Measurements from ENCODE around the gene ZFTA.

ZFTA gene

GRCh38 chr11:63768237-63769041 lies at the start of gene ZFTA:
TSS of gene ZFTA (minus strand) at chr11:63768775. CDS start at chr11:63768622, 153 bp downstream.
- TF ChIP-seq MAX (IDR thresholded peaks at IDR 0.05) = peak; percentile 67
- no peak for TF ChIP-seq REST (IDR thresholded peaks at IDR 0.05; ENCODE audit: low read depth)
- TF ChIP-seq RAD21 (IDR thresholded peaks at IDR 0.05; ENCODE audit: low read depth) = peak; percentile 52; the same call in 1 of the 2 replicates
- TF ChIP-seq ZBTB7A (IDR thresholded peaks at IDR 0.05; ENCODE audit: low read depth) = peak; percentile 27; the same call in 1 of the 2 replicates
- TF ChIP-seq TAF1 (IDR thresholded peaks at IDR 0.05; ENCODE audit: low read depth) = peak; percentile 68; the same call in 1 of the 2 replicates

GRCh38 chr11:63817758-63818498 lies 49.4 kb upstream of the ZFTA start:
- no peak for TF ChIP-seq ZBTB7A (IDR thresholded peaks at IDR 0.05; ENCODE audit: low read depth)
- TF ChIP-seq NFIC (IDR thresholded peaks at IDR 0.05) = no peak

- TF ChIP-seq TEAD4 (IDR thresholded peaks at IDR 0.05) = no peak
- no peak for TF ChIP-seq EP300 (IDR thresholded peaks at IDR 0.05; ENCODE audit: borderline replicate concordance)
- no peak for TF ChIP-seq CEBPB (IDR thresholded peaks at IDR 0.05)
- no peak for TF ChIP-seq MAX (IDR thresholded peaks at IDR 0.05)
- no peak for TF ChIP-seq TCF12 (IDR thresholded peaks at IDR 0.05; ENCODE audit: low read depth)
- TF ChIP-seq CREB1 (IDR thresholded peaks at IDR 0.05; ENCODE audit: low read depth) = no peak
- TF ChIP-seq ZBTB7A (IDR thresholded peaks at IDR 0.05; ENCODE audit: low read depth) = no peak
- no peak for TF ChIP-seq RAD21 (IDR thresholded peaks at IDR 0.05; ENCODE audit: low read depth)
- TF ChIP-seq EGR1 (IDR thresholded peaks at IDR 0.05) = no peak
- TF ChIP-seq TAF1 (IDR thresholded peaks at IDR 0.05; ENCODE audit: low read depth) = no peak
- no peak for TF ChIP-seq FOXM1 (IDR thresholded peaks at IDR 0.05; ENCODE audit: borderline replicate concordance, low read depth)
- no peak for TF ChIP-seq NFIC (IDR thresholded peaks at IDR 0.05)
- TF ChIP-seq YY1 (IDR thresholded peaks at IDR 0.05; ENCODE audit: low read depth) = no peak
- TF ChIP-seq USF1 (IDR thresholded peaks at IDR 0.05) = no peak
- TF ChIP-seq REST (IDR thresholded peaks at IDR 0.05; ENCODE audit: low read depth) = no peak
Observed at GRCh38 chr11:63816732-63817131, 48.2 kb upstream of the ZFTA start.

- no peak for TF ChIP-seq CEBPB (IDR thresholded peaks at IDR 0.05)
- no peak for TF ChIP-seq TEAD4 (IDR thresholded peaks at IDR 0.05)
Observed at GRCh38 chr11:63816166-63816565, 47.6 kb upstream of the ZFTA start.

- TF ChIP-seq CEBPB (IDR thresholded peaks at IDR 0.05) (no peak), TCF12 (IDR thresholded peaks at IDR 0.05; ENCODE audit: low read depth) (no peak), EGR1 (IDR thresholded peaks at IDR 0.05) (no peak), TEAD4 (IDR thresholded peaks at IDR 0.05) (no peak), CREB1 (IDR thresholded peaks at IDR 0.05; ENCODE audit: low read depth) (no peak)
Observed at GRCh38 chr11:63814383-63814736, 45.8 kb upstream of the ZFTA start.

GRCh38 chr11:63813563-63814382 lies 45.2 kb upstream of the ZFTA start:
- TF ChIP-seq TEAD4 (IDR thresholded peaks at IDR 0.05) (no peak), MAX (IDR thresholded peaks at IDR 0.05) (peak; percentile 24; the same call in 1 of the 2 replicates)

Measured in Ishikawa (cell line).